Measurements from ENCODE around the gene RIPOR2. TPM values are rescaled to one million over a fixed set of nuclear protein-coding genes. Genes with fewer than 3 reads are reported as not detected.

The RIPOR2 gene
- total RNA-seq, 1 donor from 2014 or later: 2.6 TPM

DNA sequence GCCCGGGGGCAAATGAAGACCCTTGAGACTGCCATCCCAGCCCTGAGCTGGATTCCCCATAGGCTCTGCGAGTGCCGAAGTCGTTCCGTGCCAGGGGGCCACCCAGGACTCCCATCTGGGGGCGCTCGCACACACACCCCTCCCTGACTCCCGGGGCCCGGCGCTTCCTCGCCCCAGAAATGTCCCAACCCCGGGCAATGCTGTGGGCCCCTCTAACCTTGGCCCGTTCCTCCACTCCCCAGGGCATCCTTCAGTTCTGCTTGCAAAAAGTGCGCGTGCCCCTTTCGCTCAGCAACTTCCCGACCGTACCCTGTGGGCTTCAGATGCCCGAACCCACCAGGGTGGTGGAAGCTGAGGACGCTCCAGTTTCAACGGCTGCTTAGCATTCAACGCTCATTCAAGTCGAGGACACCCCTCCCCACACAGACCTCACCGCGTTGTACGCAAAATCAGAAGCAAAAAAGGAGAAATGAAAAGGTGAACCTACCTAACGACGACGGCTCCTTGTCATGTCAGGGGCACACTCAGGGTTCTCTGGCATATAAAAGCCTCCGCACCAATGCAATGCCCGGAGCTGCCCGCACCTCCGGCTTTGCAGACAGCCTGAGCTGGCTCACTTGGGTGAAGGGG is 25.3 kb downstream of the RIPOR2 start:
- DNase-seq (ENCODE audit: missing footprints) (no peak), ATAC-seq (peak; percentile 26)
- intact Hi-C loops (cut with DNase I): no loop called here

DNA sequence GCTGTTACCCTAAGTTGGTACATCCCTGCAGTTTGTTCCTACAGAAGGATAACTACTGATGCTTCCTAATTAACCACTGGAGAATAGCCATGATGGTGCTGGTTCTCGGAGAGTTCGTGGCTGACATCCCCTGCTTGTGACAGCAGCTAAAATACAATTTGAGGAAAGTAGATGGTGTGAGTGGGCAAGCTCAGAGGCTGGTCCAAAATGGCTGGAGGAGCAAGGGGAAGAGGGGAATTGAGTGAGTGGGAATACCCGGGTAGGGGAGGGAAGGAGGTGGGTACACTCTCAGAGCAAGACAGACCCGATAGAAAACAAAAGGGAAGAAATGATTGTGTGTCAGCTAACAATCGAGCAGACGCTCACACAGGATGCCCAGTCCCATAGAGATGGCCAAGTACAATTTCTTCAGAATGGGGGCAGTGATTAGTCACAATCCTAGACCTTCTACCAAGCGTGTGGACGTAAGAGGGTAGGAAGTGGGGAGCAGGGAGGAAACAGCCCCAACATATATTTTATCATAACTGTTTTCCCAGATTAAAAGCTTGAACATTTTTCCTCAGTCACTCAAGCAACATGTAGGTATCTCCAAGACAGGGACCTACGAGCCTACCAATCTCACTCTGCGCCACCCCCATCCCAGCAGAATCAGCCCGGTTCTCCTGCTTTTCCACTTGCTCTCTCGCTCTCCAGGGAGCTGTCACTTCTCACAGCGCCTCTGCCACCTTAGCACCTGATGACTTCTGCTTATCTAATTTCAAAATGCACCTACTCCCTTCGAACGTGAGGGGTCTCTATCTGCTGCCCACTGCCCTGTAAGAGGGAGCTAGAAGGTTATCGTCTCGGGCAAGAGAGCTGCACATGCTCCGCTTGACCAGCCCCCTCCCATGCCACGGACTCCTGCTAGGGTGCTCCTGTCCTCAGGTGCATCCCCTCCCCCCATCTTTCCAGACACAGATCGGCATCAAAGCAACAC is 26.2 kb downstream of the RIPOR2 start:
- no peak for ATAC-seq
- intact Hi-C loops (cut with DNase I): loop anchor here (5.0 kb wide), 1 partner anchor 52 kb away; no protein-coding TSS in a partner anchor
- no peak for DNase-seq (ENCODE audit: missing footprints)

DNA sequence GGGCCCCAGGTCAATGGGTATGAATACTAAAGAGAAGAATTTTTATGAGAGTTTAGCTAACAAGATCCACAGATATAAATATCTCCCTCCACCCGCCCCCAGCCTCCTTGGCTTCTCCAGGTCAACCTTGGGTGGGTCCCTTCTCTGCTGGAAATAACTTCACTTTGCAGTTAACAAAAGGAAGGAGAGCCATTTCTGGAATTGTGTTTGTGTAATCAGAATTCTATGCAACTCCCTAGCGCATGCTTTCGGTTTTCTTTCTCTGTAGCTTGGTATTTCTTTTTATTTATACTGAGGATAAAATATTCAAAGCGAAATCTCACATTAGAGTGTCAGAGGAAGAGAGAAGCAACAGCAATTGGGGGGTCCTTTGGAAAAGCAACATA is 27.1 kb downstream of the RIPOR2 start:
- ATAC-seq: no peak
- DNase-seq (ENCODE audit: missing footprints): no peak
- intact Hi-C loops (cut with DNase I): loop anchor here (5.0 kb wide), 1 partner anchor 51 kb away; no protein-coding TSS in a partner anchor

DNA sequence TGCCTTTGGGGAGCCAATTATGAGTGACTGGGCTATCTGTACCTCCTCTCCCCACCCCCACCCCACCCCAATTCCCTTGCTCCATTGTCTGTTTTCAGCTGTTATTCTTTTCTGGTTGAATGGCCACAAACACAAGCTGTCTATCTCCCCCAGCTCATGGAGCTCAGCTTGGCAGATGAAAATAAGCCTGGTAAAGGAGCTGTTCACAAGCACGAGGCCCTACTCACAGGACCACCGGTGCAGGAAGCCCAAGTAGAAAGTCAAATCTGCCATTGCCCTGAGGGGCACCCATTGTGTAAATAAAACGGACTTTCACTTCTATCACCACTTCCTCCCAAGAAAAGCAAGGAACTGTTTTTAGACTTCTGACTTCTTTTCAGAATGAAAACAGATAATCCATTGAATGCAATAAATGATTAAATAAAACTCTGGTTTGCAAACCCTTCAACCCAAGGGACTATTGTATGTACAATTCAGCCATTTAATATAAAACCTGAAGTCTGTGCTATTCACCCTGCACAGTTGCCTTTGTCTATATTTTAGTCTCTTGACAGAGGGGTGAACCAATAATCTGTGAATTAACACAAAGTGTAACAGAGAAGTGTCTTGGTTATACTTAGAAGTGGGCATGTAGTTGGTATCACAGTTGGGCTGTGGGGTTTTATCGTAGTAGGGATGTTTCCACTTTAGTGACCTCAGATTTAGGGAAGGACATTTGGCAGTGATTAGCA is 27.7 kb downstream of the RIPOR2 start:
- ATAC-seq: no peak
- no peak for DNase-seq (ENCODE audit: missing footprints)
- intact Hi-C loops (cut with DNase I): loop anchor here (5.0 kb wide), 1 partner anchor 51 kb away; no protein-coding TSS in a partner anchor

DNA sequence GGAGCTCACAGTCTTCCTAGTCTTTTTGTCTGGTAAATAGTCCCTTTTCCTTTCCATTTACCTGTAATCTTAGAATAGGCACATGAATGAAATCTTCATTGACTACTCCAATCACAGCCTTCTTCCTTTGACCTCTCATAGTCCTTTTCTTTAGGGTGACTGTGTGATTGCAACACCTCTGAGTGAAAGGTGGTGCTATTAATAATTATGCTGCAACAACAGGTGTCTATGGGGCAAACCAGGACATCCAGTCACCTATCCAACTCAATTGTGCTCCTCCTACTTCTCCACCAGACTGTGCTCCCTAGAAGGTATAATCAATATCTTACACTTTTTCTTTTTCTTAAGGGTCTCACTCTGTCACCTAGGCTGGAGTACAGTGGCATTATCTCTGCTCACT is 29.4 kb downstream of the RIPOR2 start:
- intact Hi-C loops (cut with DNase I): loop anchor here (5.0 kb wide), 1 partner anchor 49 kb away; no protein-coding TSS in a partner anchor
- DNase-seq (ENCODE audit: missing footprints): no peak
- no peak for ATAC-seq

DNA sequence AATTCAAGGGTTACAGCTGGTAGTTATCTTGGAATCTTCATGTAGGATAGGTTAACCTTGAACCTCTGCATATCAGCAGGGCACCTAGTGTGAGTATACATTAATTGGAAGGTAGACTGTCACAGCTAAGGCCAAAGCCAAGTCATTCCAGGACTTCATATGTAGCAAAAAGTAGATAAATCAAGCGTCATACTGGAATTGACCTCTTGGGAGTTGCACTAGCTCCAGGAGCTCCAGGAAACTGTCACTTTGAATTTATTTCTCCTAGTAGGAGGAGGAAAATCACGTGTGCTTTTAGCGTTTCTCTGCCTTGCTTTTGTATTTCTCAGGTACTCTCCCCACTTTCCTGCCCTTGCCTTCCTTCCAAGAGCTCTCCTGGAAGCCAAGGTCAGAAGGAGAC is 30.3 kb downstream of the RIPOR2 start:
- intact Hi-C loops (cut with DNase I): loop anchor here (5.0 kb wide), 1 partner anchor 48 kb away; no protein-coding TSS in a partner anchor
- ATAC-seq: no peak
- DNase-seq (ENCODE audit: missing footprints): no peak

DNA sequence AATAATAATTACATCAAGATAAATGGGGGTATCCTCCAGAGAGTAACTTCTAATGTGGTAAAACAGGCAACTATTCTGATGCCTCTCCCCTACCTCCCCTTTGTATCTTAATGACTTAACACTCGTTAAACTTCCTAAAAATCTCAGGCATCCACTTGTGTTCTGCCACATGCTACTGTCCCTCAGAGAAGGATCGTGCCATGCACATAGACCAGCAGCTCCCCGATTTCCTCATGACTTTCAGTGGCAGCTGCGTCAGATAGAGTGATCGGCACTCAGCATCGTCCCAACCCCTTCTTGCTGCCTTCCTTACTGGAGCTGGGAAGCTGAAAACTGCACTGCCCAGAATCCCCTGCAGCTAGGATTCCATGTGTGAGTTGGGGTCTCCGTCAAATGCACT is 32.1 kb downstream of the RIPOR2 start:
- intact Hi-C loops (cut with DNase I): no loop called here
- ATAC-seq: no peak
- DNase-seq (ENCODE audit: missing footprints): no peak

DNA sequence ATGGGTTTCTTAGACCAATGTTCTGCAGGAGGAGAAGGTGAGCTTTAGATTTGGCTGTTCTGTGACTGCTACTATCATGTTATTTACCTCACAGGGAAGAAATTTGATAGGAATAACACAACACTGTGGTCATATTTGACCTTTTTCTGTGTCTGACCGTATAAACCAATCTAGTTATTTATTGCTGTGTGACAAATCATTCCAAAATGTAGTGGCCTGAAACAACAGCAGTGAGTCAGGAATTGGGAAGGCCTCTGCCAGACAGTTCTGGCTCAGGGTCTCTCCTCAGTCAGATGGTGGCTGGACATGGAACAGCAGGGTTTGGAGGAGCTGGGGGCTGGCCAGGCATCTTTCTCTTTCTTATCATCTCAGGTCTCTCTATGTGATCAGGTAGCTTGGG is 33.0 kb downstream of the RIPOR2 start:
- ATAC-seq (no peak), DNase-seq (ENCODE audit: missing footprints) (no peak)
- intact Hi-C loops (cut with DNase I): no loop called here

DNA sequence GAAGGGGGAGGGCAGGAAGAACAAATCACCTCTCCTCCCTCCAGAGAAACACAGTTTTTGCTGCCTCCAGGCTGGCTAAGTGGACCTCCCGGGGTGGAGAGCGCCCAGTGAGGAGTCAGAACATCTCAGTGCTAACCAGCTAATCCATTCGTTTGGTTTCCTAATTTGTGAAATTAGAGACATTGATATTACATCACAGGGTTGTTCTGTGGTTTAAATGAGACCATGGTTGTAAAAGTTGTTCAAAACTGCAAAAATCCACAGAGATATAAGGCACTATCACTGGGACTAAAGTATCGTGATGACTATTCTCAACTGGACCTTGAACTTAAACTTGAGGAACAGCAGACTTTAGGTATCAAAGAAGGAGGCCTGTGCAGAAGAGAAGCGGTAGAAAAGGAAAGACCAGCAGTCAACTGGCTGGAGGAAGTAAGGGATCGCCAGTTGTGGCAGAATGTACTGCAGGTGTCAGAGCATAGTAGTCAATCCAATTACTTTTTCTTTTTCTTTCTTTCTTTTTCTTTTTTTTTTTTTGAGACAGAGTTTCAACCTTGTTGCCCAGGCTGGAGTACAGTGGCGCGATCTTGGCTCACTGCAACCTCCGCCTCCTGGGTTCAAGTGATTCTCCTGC is 33.9 kb downstream of the RIPOR2 start:
- intact Hi-C loops (cut with DNase I): no loop called here
- ATAC-seq: no peak
- no peak for DNase-seq (ENCODE audit: missing footprints)

DNA sequence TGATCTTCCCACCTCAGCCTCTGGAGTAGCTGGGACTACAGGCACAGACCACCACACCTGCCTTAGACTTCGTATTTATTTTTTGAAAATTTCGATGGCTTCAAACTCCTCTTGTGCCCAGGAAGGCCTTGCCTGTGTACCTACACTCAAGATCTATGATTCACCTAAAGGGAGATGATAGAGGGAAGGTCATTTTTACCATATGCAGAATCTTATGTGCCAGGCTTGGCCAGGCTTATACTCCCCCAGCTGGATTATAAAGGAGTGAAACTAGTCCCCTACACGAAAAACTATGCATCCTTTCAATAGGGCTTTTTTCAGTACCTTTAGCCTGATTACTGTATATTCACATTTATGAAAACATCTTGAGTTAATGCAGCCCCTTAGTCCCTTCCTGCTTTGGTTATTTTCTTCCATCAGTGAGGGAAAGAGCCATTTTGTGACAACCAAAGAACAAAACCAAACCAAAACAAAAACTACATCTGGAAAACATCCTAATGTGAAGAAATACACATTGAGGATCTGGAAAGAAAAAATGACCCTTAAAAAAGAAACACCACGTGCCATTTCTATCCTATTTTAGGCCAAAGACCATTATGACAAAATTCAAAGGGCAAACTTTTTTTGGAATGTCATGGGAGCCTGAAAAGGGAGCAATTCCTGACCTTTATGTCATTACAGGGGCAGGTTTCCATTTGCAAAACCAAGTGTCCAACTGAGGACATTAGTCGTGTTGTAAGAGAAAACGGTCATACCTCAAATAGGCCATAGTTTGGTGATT is 34.7 kb downstream of the RIPOR2 start:
- DNase-seq (ENCODE audit: missing footprints) (no peak), ATAC-seq (no peak)
- intact Hi-C loops (cut with DNase I): no loop called here

DNA sequence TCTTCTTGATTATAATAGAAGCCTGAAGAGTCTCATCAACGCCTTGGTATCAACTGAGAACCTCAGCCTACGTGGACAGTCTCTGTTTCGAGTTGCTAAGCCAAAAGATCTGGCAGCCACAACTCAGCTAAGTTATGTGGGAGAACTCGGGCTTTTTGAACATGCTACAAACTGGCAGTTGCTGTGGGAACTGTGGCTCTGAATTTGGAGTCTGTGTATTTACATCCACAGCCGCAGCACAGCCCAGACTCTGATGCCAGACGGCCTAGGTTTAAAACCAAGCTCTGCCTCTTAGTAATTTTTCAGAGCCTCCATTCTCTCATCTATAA is 35.8 kb downstream of the RIPOR2 start:
- ATAC-seq: no peak
- intact Hi-C loops (cut with DNase I): no loop called here

DNA sequence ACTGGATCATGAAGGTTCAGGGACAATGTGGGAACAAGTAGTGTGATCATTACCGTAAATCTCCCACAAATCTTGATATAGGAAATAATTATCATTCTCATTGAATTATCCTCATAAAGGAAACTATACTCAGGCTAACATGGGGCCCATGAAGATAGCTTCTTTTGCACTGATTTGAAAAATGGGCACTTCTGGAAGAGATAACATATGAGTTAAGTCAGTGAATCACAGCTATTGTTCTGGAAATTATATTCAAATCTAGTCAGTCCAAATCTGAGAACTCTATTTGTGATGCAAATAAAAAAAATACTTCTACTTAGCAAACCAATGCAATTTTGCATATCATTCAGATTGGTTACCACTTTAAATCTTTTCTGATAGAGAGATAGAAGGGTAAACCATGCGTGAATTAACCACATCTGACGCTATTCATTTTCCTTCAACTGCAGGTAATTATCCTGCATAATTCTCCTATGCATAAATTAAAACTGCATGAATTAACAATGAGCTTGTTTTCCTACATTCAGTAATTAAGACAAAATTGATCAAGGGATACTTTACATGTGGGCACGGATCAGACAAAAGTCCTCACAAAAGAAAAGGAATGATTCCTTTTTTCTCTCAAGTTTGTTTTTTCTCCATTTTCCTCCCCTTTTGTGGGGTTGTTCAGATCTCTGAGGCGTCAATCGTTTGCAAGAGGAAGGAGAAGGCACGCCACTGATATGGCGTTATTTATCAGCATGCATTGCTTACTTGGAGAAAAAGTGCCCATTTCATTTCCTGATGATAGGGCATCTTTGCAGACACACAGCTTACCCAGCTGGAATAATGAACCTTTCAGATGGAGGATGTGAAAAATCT is 36.4 kb downstream of the RIPOR2 start:
- intact Hi-C loops (cut with DNase I): no loop called here
- DNase-seq (ENCODE audit: missing footprints): no peak
- no peak for ATAC-seq

More for the DNA sequence above, 35.8 kb downstream of the RIPOR2 start:
- DNase-seq (ENCODE audit: missing footprints): no peak

DNA sequence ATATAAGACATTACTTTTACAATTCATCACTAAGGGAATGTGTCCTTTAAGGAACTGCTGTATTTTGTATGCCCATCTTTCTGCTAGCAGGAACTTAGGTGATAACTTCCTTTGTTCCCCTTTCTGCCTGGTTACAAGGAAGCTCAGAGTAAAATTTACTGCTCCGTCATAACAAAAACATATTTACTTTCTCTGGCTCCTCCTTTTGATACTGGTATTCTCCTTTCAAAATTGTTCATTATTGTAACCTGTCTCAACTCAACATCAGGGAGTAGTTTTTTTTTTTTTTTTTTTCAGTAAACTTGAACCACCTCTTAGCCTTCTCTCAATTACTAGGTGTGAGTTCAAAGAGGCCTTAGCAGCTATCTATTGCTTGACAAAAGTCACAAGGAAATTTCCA is 37.1 kb downstream of the RIPOR2 start:
- intact Hi-C loops (cut with DNase I): no loop called here
- no peak for DNase-seq (ENCODE audit: missing footprints)
- no peak for ATAC-seq

DNA sequence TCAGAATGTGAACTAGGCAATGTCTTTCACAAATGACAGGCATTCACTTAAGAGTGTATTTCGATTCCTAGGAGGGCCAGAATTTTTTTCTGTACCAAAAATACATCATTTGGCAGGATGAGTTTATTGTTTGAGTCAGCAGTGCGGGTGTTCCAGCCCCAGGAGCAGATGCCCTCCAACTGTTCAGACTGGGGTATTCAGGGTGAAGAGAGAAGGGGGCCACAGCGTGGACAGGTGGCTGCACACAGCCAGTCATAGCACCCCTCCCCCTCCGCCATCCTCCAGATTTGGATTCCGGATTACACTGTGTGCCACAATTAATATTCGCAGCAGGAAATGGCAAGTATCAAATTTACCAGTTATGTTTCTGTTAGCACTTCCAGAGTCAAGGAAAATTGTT is 38.6 kb downstream of the RIPOR2 start:
- intact Hi-C loops (cut with DNase I): no loop called here
- no peak for ATAC-seq
- DNase-seq (ENCODE audit: missing footprints): no peak

DNA sequence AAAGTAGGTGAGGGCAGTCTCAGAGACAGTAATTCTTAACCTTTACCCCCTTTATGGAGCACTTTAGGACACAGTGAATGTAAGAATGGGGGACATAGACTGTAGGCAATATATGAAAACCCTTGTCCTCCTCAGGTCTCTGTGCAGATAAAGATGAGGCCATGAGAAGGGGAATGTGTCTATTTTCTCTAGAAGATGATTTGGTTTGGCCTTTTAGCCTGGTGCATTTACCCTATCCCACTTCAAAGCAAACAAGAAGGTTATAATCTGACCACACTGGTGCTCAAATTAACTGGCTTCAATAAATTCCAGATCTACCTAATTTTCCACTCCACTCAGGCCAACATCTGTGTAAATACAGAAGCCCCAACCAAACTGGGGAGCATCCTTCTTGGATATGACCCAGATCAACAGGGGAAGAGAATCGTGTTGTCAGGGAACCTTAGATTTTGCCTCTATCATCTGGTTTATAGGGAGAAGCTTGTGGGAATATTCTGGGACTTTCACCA is 42.4 kb downstream of the RIPOR2 start:
- no peak for ATAC-seq
- intact Hi-C loops (cut with DNase I): no loop called here
- DNase-seq (ENCODE audit: missing footprints): no peak

DNA sequence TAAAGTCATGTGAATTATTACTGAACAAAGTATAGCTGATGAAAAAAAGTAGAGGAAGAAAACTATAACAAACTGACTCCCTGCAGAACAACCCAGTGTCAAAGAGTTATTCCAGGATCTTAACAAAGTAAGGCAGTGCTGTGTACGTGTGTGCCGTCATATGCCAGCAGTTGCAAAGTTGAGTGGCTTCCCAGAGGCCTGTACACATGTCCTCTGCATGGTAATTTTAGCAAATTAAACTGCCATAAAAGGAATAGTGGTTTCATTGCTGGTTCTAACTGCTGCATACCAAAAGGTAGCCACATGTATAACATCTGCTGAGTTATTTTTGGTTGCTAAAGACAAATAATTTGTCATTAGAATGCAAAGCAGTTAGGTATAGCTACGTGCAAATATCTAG is 44.8 kb downstream of the RIPOR2 start:
- ATAC-seq (no peak), DNase-seq (ENCODE audit: missing footprints) (no peak)
- intact Hi-C loops (cut with DNase I): no loop called here

DNA sequence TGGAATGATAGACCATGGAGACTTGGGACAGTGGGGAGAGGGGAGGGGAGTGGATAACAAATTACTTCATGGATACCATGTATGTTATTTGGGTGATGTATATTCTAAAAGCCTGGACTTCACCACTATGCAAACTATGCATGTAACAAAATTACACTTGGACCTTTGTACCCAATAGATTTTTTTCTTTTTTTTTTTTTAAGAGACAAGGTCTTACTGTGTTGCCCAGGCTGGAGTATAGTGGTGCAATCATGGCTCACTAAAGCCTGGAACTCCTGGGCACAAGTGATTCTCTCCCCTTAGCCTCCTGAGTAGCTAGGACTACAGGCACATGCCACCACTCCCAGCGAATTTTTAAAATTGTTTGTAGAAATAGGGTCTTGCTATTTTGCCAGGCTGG is 45.3 kb downstream of the RIPOR2 start:
- intact Hi-C loops (cut with DNase I): no loop called here
- no peak for DNase-seq (ENCODE audit: missing footprints)
- no peak for ATAC-seq
